ENCODE measurements around the gene EYS. TPM values are rescaled to one million over a fixed set of nuclear protein-coding genes. Genes with fewer than 3 reads are reported as not detected.

The EYS gene
- total RNA-seq, 5 donors from 2014 or later (not counting 1 experiment from before 2014, with no cell fraction given), result not detected

- DNase-seq, result no peak
- Histone ChIP-seq H3K4me1 (ENCODE audit: control insufficient read depth in 1 of 2, extremely low read depth in 1 of 2, insufficient read depth in 2 of 2, low read length in 2 of 2) (no peaks in the 10 kb centered on the region), H3K27ac (ENCODE audit: low read length) (no peak overlapping the region), H3K27me3 (replicated peaks in 1 of 2; ENCODE audit: control insufficient read depth in 2 of 2, extremely low read depth in 1 of 2, insufficient read depth in 2 of 2, low read length in 1 of 2) (no peaks in the 10 kb centered on the region), H3K9me3 (no peaks in the 10 kb centered on the region), H3K36me3 (ENCODE audit: control insufficient read depth in 2 of 2, extremely low read depth in 1 of 2, insufficient read depth in 1 of 2, low read length in 1 of 2) (no peaks in the 10 kb centered on the region), H3K4me3 (ENCODE audit: control insufficient read depth in 1 of 2, extremely low read depth in 1 of 2, low read length in 1 of 2) (no peak overlapping the region)
- POLR2A ChIA-PET, result no interaction called here
- CTCF ChIA-PET, result no interaction called here
- Mint-ChIP-seq H3K9me3 (no peaks in the 10 kb centered on the region), H3K4me3 (no peak overlapping the region), H3K4me1 (no peaks in the 10 kb centered on the region), H3K36me3 (no peaks in the 10 kb centered on the region), H3K27ac (no peak overlapping the region), H3K27me3 (peaks cover 7 to 8% of the 10 kb centered on the region in 2 donors)
- 100% methylated on average over 1 of the region's 2 CpGs for WGBS (ENCODE audit: insufficient coverage)
- ATAC-seq (replicated peaks in 1 of 4), result no peak
Observed at GRCh38 chr6:63788569-63788968, 1918.5 kb downstream of the EYS start.

GRCh38 chr6:63787021-63787420 is 1920.0 kb downstream of the EYS start:
- H3K4me3 ChIP-seq (ENCODE audit: control insufficient read depth in 1 of 2, extremely low read depth in 1 of 2, low read length in 1 of 2), result no peak overlapping the region
- H3K27me3 Mint-ChIP-seq, result peaks cover 16% of the 10 kb centered on the region in 2 donors
- ATAC-seq (replicated peaks in 1 of 4) (no peak), DNase-seq (no peak)
- no peaks in the 10 kb centered on the region for H3K4me1 ChIP-seq (ENCODE audit: control insufficient read depth in 1 of 2, extremely low read depth in 1 of 2, insufficient read depth in 2 of 2, low read length in 2 of 2)
- H3K9me3 ChIP-seq, result no peaks in the 10 kb centered on the region
- POLR2A ChIA-PET, result no interaction called here
- H3K36me3 ChIP-seq (ENCODE audit: control insufficient read depth in 2 of 2, extremely low read depth in 1 of 2, insufficient read depth in 1 of 2, low read length in 1 of 2), result no peaks in the 10 kb centered on the region
- no peaks in the 10 kb centered on the region for H3K27me3 ChIP-seq (replicated peaks in 1 of 2; ENCODE audit: control insufficient read depth in 2 of 2, extremely low read depth in 1 of 2, insufficient read depth in 2 of 2, low read length in 1 of 2)
- 100% methylated on average over 1 of the region's 1 CpG for WGBS (ENCODE audit: insufficient coverage)
- H3K27ac ChIP-seq (ENCODE audit: low read length), result no peak overlapping the region
- no peaks in the 10 kb centered on the region for H3K9me3 Mint-ChIP-seq
- CTCF ChIA-PET, result no interaction called here
- H3K27ac Mint-ChIP-seq, result no peak overlapping the region
- no peaks in the 10 kb centered on the region for H3K4me1 Mint-ChIP-seq
- no peaks in the 10 kb centered on the region for H3K36me3 Mint-ChIP-seq
- H3K4me3 Mint-ChIP-seq, result no peak overlapping the region

GRCh38 chr6:63785006-63785405 is 1922.0 kb downstream of the EYS start:
- no peaks in the 10 kb centered on the region for H3K27me3 ChIP-seq (replicated peaks in 1 of 2; ENCODE audit: control insufficient read depth in 2 of 2, extremely low read depth in 1 of 2, insufficient read depth in 2 of 2, low read length in 1 of 2)
- H3K9me3 ChIP-seq, result no peaks in the 10 kb centered on the region
- CTCF ChIA-PET, result no interaction called here
- no CpG with 5 or more reads among the region's 1 CpG for WGBS (ENCODE audit: insufficient coverage)
- Mint-ChIP-seq H3K4me3 (no peak overlapping the region), H3K9me3 (no peaks in the 10 kb centered on the region), H3K27me3 (peaks cover 21% of the 10 kb centered on the region in 2 donors), H3K27ac (no peak overlapping the region), H3K4me1 (no peaks in the 10 kb centered on the region), H3K36me3 (peaks cover 2% of the 10 kb centered on the region)
- H3K4me1 ChIP-seq (ENCODE audit: control insufficient read depth in 1 of 2, extremely low read depth in 1 of 2, insufficient read depth in 2 of 2, low read length in 2 of 2), result no peaks in the 10 kb centered on the region
- ATAC-seq (replicated peaks in 1 of 4) (no peak), DNase-seq (no peak)
- POLR2A ChIA-PET, result no interaction called here
- no peak overlapping the region for H3K4me3 ChIP-seq (ENCODE audit: control insufficient read depth in 1 of 2, extremely low read depth in 1 of 2, low read length in 1 of 2)
- no peaks in the 10 kb centered on the region for H3K36me3 ChIP-seq (ENCODE audit: control insufficient read depth in 2 of 2, extremely low read depth in 1 of 2, insufficient read depth in 1 of 2, low read length in 1 of 2)
- H3K27ac ChIP-seq (ENCODE audit: low read length), result no peak overlapping the region

- no peak overlapping the region for H3K4me3 ChIP-seq (ENCODE audit: control insufficient read depth in 1 of 2, extremely low read depth in 1 of 2, low read length in 1 of 2)
- ATAC-seq (replicated peaks in 1 of 4), result no peak
- Mint-ChIP-seq H3K4me1 (no peaks in the 10 kb centered on the region), H3K27me3 (peaks cover 21 to 22% of the 10 kb centered on the region in 2 donors), H3K36me3 (peaks cover 2% of the 10 kb centered on the region), H3K4me3 (no peak overlapping the region), H3K27ac (no peak overlapping the region), H3K9me3 (no peaks in the 10 kb centered on the region)
- no peaks in the 10 kb centered on the region for H3K9me3 ChIP-seq
- no peak overlapping the region for H3K27ac ChIP-seq (ENCODE audit: low read length)
- H3K36me3 ChIP-seq (ENCODE audit: control insufficient read depth in 2 of 2, extremely low read depth in 1 of 2, insufficient read depth in 1 of 2, low read length in 1 of 2), result no peaks in the 10 kb centered on the region
- no peaks in the 10 kb centered on the region for H3K4me1 ChIP-seq (ENCODE audit: control insufficient read depth in 1 of 2, extremely low read depth in 1 of 2, insufficient read depth in 2 of 2, low read length in 2 of 2)
- DNase-seq, result no peak
- peaks cover 0 to 2% of the 10 kb centered on the region in 2 experiments for H3K27me3 ChIP-seq (replicated peaks in 1 of 2; ENCODE audit: control insufficient read depth in 2 of 2, extremely low read depth in 1 of 2, insufficient read depth in 2 of 2, low read length in 1 of 2)
- CTCF ChIA-PET, result interaction anchor here in 1 of 2 donors (0.5 kb wide), 1 partner anchor 9 kb away, joined by 3 read pairs; no protein-coding TSS in a partner anchor
- POLR2A ChIA-PET, result no interaction called here
- no CpG with 5 or more reads among the region's 1 CpG for WGBS (ENCODE audit: insufficient coverage)
Observed at GRCh38 chr6:63783096-63783495, 1923.9 kb downstream of the EYS start.

- Histone ChIP-seq H3K27ac (ENCODE audit: low read length) (no peak overlapping the region), H3K4me3 (ENCODE audit: control insufficient read depth in 1 of 2, extremely low read depth in 1 of 2, low read length in 1 of 2) (no peak overlapping the region), H3K27me3 (replicated peaks in 1 of 2; ENCODE audit: control insufficient read depth in 2 of 2, extremely low read depth in 1 of 2, insufficient read depth in 2 of 2, low read length in 1 of 2) (peaks cover 0 to 7% of the 10 kb centered on the region in 2 experiments), H3K9me3 (no peaks in the 10 kb centered on the region), H3K36me3 (ENCODE audit: control insufficient read depth in 2 of 2, extremely low read depth in 1 of 2, insufficient read depth in 1 of 2, low read length in 1 of 2) (no peaks in the 10 kb centered on the region), H3K4me1 (ENCODE audit: control insufficient read depth in 1 of 2, extremely low read depth in 1 of 2, insufficient read depth in 2 of 2, low read length in 2 of 2) (no peaks in the 10 kb centered on the region)
- no CpG with 5 or more reads among the region's 1 CpG for WGBS (ENCODE audit: insufficient coverage)
- ATAC-seq (replicated peaks in 1 of 4) (no peak), DNase-seq (no peak)
- Mint-ChIP-seq H3K9me3 (no peaks in the 10 kb centered on the region), H3K4me3 (no peak overlapping the region), H3K4me1 (no peaks in the 10 kb centered on the region), H3K27ac (no peak overlapping the region), H3K36me3 (no peaks in the 10 kb centered on the region), H3K27me3 (peaks cover 12 to 16% of the 10 kb centered on the region in 2 donors)
- CTCF ChIA-PET, result no interaction called here
- POLR2A ChIA-PET, result no interaction called here
Observed at GRCh38 chr6:63774961-63775360, 1932.1 kb downstream of the EYS start.

GRCh38 chr6:63773200-63773599 is 1933.8 kb downstream of the EYS start:
- H3K27me3 Mint-ChIP-seq, result peaks cover 12 to 15% of the 10 kb centered on the region in 2 donors
- no peak overlapping the region for H3K27ac ChIP-seq (ENCODE audit: low read length)
- peaks cover 0 to 2% (median 0%) of the 10 kb centered on the region in 3 donors for H3K9me3 Mint-ChIP-seq
- POLR2A ChIA-PET, result no interaction called here
- no peaks in the 10 kb centered on the region for H3K36me3 ChIP-seq (ENCODE audit: control insufficient read depth in 2 of 2, extremely low read depth in 1 of 2, insufficient read depth in 1 of 2, low read length in 1 of 2)
- 95% methylated on average over 2 of the region's 2 CpGs for WGBS (ENCODE audit: insufficient coverage)
- no peak overlapping the region for H3K4me3 ChIP-seq (ENCODE audit: control insufficient read depth in 1 of 2, extremely low read depth in 1 of 2, low read length in 1 of 2)
- H3K27me3 ChIP-seq (replicated peaks in 1 of 2; ENCODE audit: control insufficient read depth in 2 of 2, extremely low read depth in 1 of 2, insufficient read depth in 2 of 2, low read length in 1 of 2), result peaks cover 0 to 5% of the 10 kb centered on the region in 2 experiments
- no peak overlapping the region for H3K4me3 Mint-ChIP-seq
- H3K36me3 Mint-ChIP-seq, result no peaks in the 10 kb centered on the region
- H3K4me1 ChIP-seq (ENCODE audit: control insufficient read depth in 1 of 2, extremely low read depth in 1 of 2, insufficient read depth in 2 of 2, low read length in 2 of 2), result no peaks in the 10 kb centered on the region
- CTCF ChIA-PET, result interaction anchor here in 1 of 2 donors (1.1 kb wide), 1 partner anchor 9 kb away, joined by 3 read pairs; no protein-coding TSS in a partner anchor
- no peak overlapping the region for H3K27ac Mint-ChIP-seq
- no peaks in the 10 kb centered on the region for H3K4me1 Mint-ChIP-seq
- no peak for DNase-seq
- ATAC-seq (replicated peaks in 1 of 4), result no peak
- H3K9me3 ChIP-seq, result no peaks in the 10 kb centered on the region

GRCh38 chr6:63765828-63766227 is 1941.2 kb downstream of the EYS start:
- Mint-ChIP-seq H3K4me1 (no peaks in the 10 kb centered on the region), H3K27me3 (peaks cover 0 to 7% of the 10 kb centered on the region in 2 donors), H3K27ac (no peak overlapping the region), H3K36me3 (no peaks in the 10 kb centered on the region), H3K4me3 (no peak overlapping the region), H3K9me3 (peaks cover 0 to 6% (median 2%) of the 10 kb centered on the region in 3 donors)
- H3K36me3 ChIP-seq (ENCODE audit: control insufficient read depth in 2 of 2, extremely low read depth in 1 of 2, insufficient read depth in 1 of 2, low read length in 1 of 2), result no peaks in the 10 kb centered on the region
- DNase-seq (no peak), ATAC-seq (replicated peaks in 1 of 4) (no peak)
- no peak overlapping the region for H3K27ac ChIP-seq (ENCODE audit: low read length)
- CTCF ChIA-PET, result interaction anchor here in 1 of 2 donors (3.4 kb wide), 1 partner anchor 168 kb away, joined by 137 read pairs; no protein-coding TSS in a partner anchor
- no peaks in the 10 kb centered on the region for H3K4me1 ChIP-seq (ENCODE audit: control insufficient read depth in 1 of 2, extremely low read depth in 1 of 2, insufficient read depth in 2 of 2, low read length in 2 of 2)
- no peaks in the 10 kb centered on the region for H3K9me3 ChIP-seq
- no peaks in the 10 kb centered on the region for H3K27me3 ChIP-seq (replicated peaks in 1 of 2; ENCODE audit: control insufficient read depth in 2 of 2, extremely low read depth in 1 of 2, insufficient read depth in 2 of 2, low read length in 1 of 2)
- POLR2A ChIA-PET, result no interaction called here
- WGBS (ENCODE audit: insufficient coverage), result 45% methylated on average over 1 of the region's 2 CpGs
- no peak overlapping the region for H3K4me3 ChIP-seq (ENCODE audit: control insufficient read depth in 1 of 2, extremely low read depth in 1 of 2, low read length in 1 of 2)
